SW 1271 (cell line): Measurements from ENCODE around the gene AACS.

Source experiments
- DNase-seq, 2 experiments: peaks; one replicate each; lab custom pipeline; 2025; lab: John Stamatoyannopoulos, UW

Gene AACS

GRCh38 chr12:125185740-125186470 is 120.7 kb downstream of the AACS start, which contains the start of gene TMEM132B:
Gene TMEM132B, plus strand, starts transcription at chr12:125186386.
- DNase-seq: peak in 1 of 2 experiments; percentile 70

GRCh38 chr12:125186471-125187147 is 121.4 kb downstream of the AACS start:
- DNase-seq: no peak

- DNase-seq: no peak
Measured at GRCh38 chr12:125187148-125187745, 122.0 kb downstream of the AACS start.

GRCh38 chr12:125187780-125188741 is 122.8 kb downstream of the AACS start:
- no peak for DNase-seq

GRCh38 chr12:125189015-125189414 is 123.8 kb downstream of the AACS start:
- DNase-seq: no peak

GRCh38 chr12:125189502-125189901 is 124.3 kb downstream of the AACS start:
- DNase-seq: no peak

- DNase-seq: no peak
Measured at GRCh38 chr12:125191361-125192087, 126.3 kb downstream of the AACS start.

- DNase-seq: no peak
Measured at GRCh38 chr12:125192690-125193221, 127.5 kb downstream of the AACS start.
